T-cell (primary cell): ENCODE data around the gene CEP350. TPM values are rescaled to one million over a fixed set of nuclear protein-coding genes. Genes with fewer than 3 reads are reported as not detected.

Source experiments
- ATAC-seq, 4 experiments: fragments of 200-7000 bp in 3 of 4; fragments of 150-1000 bp in 1 of 4; cut with Tn5 transposase; replicated peaks in 1 of 4; 1 replicate in 3 of 4; 2 replicates in 1 of 4; pipeline ENCODE4 v1.10.0; 2021; ENCODE audit warnings: moderate library complexity in 3 of 4, mild to moderate bottlenecking in 2 of 4, moderate number of reproducible peaks in 1 of 4
- CTCF ChIA-PET, 2 donors: fragments of 300-600 bp; sonication (Branson Sonifier 250); formaldehyde crosslinking; loops; one replicate each; lab custom pipeline; 2022; ENCODE audit warnings: antibody characterized with exemption in 2 of 2; lab: Charles Lee
- POLR2A ChIA-PET, 2 donors: fragments of 300-600 bp; sonication (Branson Sonifier 250); formaldehyde crosslinking; loops; one replicate each; lab custom pipeline; 2022; ENCODE audit warnings: antibody characterized with exemption in 2 of 2; lab: Charles Lee
- DNase-seq, 35 experiments: peaks; one replicate each; pipeline versions ENCODE4 v3.0.0 to v3.0.0-alpha.2; 2013 to 2023
- H3K27ac ChIP-seq: one replicate; pipeline ENCODE4 v1.5.1; 2013; ENCODE audit warnings: low read length
- H3K27me3 ChIP-seq, 2 experiments: replicated peaks in 1 of 2; 1 replicate in 1 of 2; 2 replicates in 1 of 2; pipeline versions ENCODE4 v1.6.1 to v1.7.0; 2013; ENCODE audit warnings: low read length in 1 of 2, mixed read lengths in 1 of 2; ENCODE audit not compliant: control insufficient read depth in 2 of 2, insufficient read depth in 2 of 2; ENCODE audit errors: extremely low read depth in 1 of 2
- H3K36me3 ChIP-seq, 2 donors: 1 replicate in 1 of 2; 2 replicates in 1 of 2; pipeline versions ENCODE4 v1.6.1 to v1.7.0; 2013; ENCODE audit warnings: low read length in 1 of 2; ENCODE audit not compliant: control insufficient read depth in 2 of 2, insufficient read depth in 1 of 2; ENCODE audit errors: extremely low read depth in 1 of 2
- H3K4me1 ChIP-seq, 2 experiments: 1 replicate in 1 of 2; 2 replicates in 1 of 2; pipeline versions ENCODE4 v1.6.1 to v1.7.0; 2013; ENCODE audit warnings: low read length in 2 of 2, mixed read lengths in 1 of 2; ENCODE audit not compliant: insufficient read depth in 2 of 2, control insufficient read depth in 1 of 2; ENCODE audit errors: extremely low read depth in 1 of 2
- H3K4me3 ChIP-seq, 2 donors: 1 replicate in 1 of 2; 2 replicates in 1 of 2; pipeline versions ENCODE4 v1.5.1 to v1.7.0; 2013; ENCODE audit warnings: mild to moderate bottlenecking in 2 of 2, low read length in 1 of 2, moderate library complexity in 1 of 2; ENCODE audit not compliant: control insufficient read depth in 1 of 2; ENCODE audit errors: extremely low read depth in 1 of 2
- H3K9me3 ChIP-seq: 2 replicates; pipeline ENCODE4 v1.7.0; 2013
- H3K27ac Mint-ChIP-seq, 2 donors: one replicate each; pipeline ENCODE4 v1.8.0; 2020 to 2021; ENCODE audit warnings: mild to moderate bottlenecking in 2 of 2, mixed read lengths in 2 of 2
- H3K27me3 Mint-ChIP-seq, 2 donors: one replicate each; pipeline ENCODE4 v1.8.0; 2021 to 2022; ENCODE audit warnings: mixed read lengths in 2 of 2
- H3K36me3 Mint-ChIP-seq: one replicate; pipeline ENCODE4 v1.8.0; 2021; ENCODE audit warnings: mixed read lengths
- H3K4me1 Mint-ChIP-seq, 3 donors: one replicate each; pipeline ENCODE4 v1.8.0; 2020 to 2022; ENCODE audit warnings: mixed read lengths in 3 of 3, mild to moderate bottlenecking in 1 of 3
- H3K4me3 Mint-ChIP-seq, 3 donors: one replicate each; pipeline ENCODE4 v1.8.0; 2020 to 2022; ENCODE audit warnings: mild to moderate bottlenecking in 3 of 3, mixed read lengths in 3 of 3, moderate library complexity in 3 of 3
- H3K9me3 Mint-ChIP-seq, 3 donors: one replicate each; pipeline ENCODE4 v1.8.0; 2020 to 2022; ENCODE audit warnings: mixed read lengths in 3 of 3
- WGBS: methylation state at CpG from one replicate; pipeline ENCODE4 v1.1.5; 2013; ENCODE audit warnings: missing lambda C conversion rate; ENCODE audit not compliant: insufficient coverage; 5-methylcytosine and 5-hydroxymethylcytosine counted together
- total RNA-seq, 35 experiments: library from RNA in 6 of 35; stranded (reverse) in 6 of 35; fragments of 120-200 nt in 1 of 35; gene quantifications; one replicate each; pipeline versions ENCODE4 v1.2.1 to v1.2.4 and lab custom pipeline; 2013 to 2026

Gene CEP350
- total RNA-seq, 5 donors from 2014 or later (not counting 1 experiment from before 2014, with no cell fraction given), result 62.1 to 81.3 (median 72.3) TPM

DNA sequence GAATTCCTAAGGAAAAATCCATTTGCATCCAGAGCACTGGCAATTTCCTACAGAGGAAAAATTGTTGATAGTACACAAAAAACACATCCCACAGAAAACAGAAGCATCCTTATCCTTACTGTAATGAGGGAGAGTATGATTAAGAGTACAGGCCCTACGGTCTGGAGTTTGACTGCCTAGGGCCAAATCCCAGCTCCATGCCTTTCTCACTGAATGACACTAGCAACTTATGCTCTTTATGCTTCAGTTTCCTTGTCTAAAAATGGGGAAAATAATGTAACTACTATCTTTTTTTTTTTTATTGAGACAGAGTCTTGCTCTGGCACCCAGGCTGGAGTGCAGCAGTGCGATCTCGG lies 27.8 kb upstream of the CEP350 start:
- Mint-ChIP-seq H3K36me3 (peaks cover 5% of the 10 kb centered on the region), H3K27me3 (no peaks in the 10 kb centered on the region), H3K27ac (no peak overlapping the region), H3K9me3 (no peaks in the 10 kb centered on the region), H3K4me1 (no peaks in the 10 kb centered on the region), H3K4me3 (no peak overlapping the region)
- peaks cover 0 to 6% of the 10 kb centered on the region in 2 donors for H3K36me3 ChIP-seq
- 94% methylated on average over 2 of the region's 3 CpGs for WGBS
- CTCF ChIA-PET, result no interaction called here
- no peaks in the 10 kb centered on the region for H3K4me1 ChIP-seq
- H3K4me3 ChIP-seq, result no peak overlapping the region
- no peak overlapping the region for H3K27ac ChIP-seq
- H3K9me3 ChIP-seq, result no peaks in the 10 kb centered on the region
- DNase-seq (no peak), ATAC-seq (no peak)
- POLR2A ChIA-PET, result interaction anchor here in 1 of 2 donors (0.7 kb wide), 1 partner anchor 575 kb away, joined by 4 read pairs; no protein-coding TSS in a partner anchor
- H3K27me3 ChIP-seq, result no peaks in the 10 kb centered on the region

DNA sequence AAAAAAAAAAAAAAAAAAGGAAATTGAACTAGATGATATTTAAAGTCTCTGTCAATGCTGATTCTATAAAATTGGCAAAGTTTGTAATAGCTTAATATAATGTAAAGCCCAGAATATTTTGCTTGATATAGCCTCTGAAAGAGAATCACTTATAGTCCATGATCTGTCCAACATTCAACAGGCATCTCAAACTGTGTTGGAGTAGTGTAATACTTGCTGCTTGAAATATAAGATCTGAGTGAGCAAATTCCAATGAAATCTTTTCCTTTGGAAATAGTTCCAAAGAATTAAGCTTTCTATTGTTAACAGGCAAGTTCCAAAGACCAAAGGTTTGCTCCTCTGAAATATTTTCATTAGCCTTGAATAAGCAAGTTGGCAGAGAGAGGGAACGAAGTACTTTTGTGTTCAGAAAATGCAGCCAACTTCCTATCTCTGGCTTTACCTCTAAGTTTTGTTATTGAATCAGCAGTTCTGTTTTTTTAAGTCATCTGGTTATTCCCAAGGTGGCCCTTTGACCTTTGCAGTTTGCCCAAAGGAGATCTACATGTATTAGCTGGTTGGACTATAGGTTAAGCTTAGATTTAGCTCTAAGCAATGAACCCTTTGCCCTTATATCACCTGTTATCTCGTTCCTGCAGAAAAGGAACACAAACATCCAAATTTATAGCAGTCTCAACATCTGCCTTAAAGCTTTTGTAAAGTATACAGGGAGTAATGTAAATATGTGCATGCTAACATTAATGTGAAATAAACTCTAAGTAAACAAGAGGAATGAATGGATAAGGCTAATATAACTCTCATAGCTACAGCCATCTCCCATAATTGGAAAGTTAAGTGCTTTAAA lies 24.4 kb upstream of the CEP350 start:
- H3K36me3 ChIP-seq, result no peaks in the 10 kb centered on the region
- no peaks in the 10 kb centered on the region for H3K36me3 Mint-ChIP-seq

DNA sequence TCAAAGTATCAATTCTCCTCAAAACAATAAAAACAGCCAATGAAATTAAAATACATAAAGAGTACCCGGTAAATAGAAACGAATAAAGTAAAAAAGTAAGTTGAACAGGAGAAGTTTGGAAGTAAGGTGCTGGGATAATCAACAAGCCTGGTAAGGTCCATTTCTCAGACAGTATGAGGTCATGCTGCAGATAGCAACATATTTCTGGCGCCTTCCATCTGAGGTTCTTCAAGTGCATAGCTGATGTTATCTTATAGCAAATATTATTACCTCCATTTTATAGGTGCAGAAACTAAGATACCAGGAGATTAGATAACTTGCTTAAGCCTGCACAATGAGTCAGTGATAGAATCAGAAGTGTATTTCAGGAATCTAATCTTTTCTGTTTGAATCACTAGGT lies 23.7 kb upstream of the CEP350 start:
- Histone ChIP-seq H3K27me3 (no peaks in the 10 kb centered on the region), H3K4me1 (no peaks in the 10 kb centered on the region), H3K36me3 (no peaks in the 10 kb centered on the region), H3K9me3 (no peaks in the 10 kb centered on the region), H3K27ac (no peak overlapping the region), H3K4me3 (no peak overlapping the region)
- ChIA-PET CTCF (interaction anchor here in 1 of 2 donors (0.6 to 0.8 kb wide), 2 partner anchors 21 to 499 kb away, joined by 3 read pairs; no protein-coding TSS in a partner anchor), POLR2A (interaction anchor here in 1 of 2 donors (0.6 kb wide), 1 partner anchor 18 kb away, joined by 6 read pairs; no protein-coding TSS in a partner anchor)
- Mint-ChIP-seq H3K4me1 (no peaks in the 10 kb centered on the region), H3K27ac (no peak overlapping the region), H3K36me3 (no peaks in the 10 kb centered on the region), H3K9me3 (no peaks in the 10 kb centered on the region), H3K4me3 (no peak overlapping the region), H3K27me3 (peaks cover 0 to 2% of the 10 kb centered on the region in 2 donors)
- whole genome bisulfite sequencing, result no CpG with 5 or more reads among the region's 3 CpGs
- ATAC-seq (no peak), DNase-seq (no peak)

More for the DNA sequence above, 24.4 kb upstream of the CEP350 start:
- H3K27ac ChIP-seq, result no peak overlapping the region
- no peak overlapping the region for H3K27ac Mint-ChIP-seq
- no peaks in the 10 kb centered on the region for H3K9me3 ChIP-seq
- H3K4me3 Mint-ChIP-seq, result no peak overlapping the region
- ATAC-seq (no peak), DNase-seq (no peak)
- no peaks in the 10 kb centered on the region for H3K27me3 ChIP-seq
- H3K27me3 Mint-ChIP-seq, result peaks cover 0 to 2% of the 10 kb centered on the region in 2 donors
- H3K4me3 ChIP-seq, result no peak overlapping the region
- ChIA-PET POLR2A (interaction anchor here in 1 of 2 donors (0.7 kb wide), 1 partner anchor 42 kb away, joined by 6 read pairs; no protein-coding TSS in a partner anchor), CTCF (interaction anchor here (0.6 to 1.0 kb wide), 6 partner anchors 12 to 500 kb away, joined by 3 to 8 read pairs (median 4); no protein-coding TSS in a partner anchor)
- no peaks in the 10 kb centered on the region for H3K4me1 ChIP-seq
- H3K4me1 Mint-ChIP-seq, result no peaks in the 10 kb centered on the region
- H3K9me3 Mint-ChIP-seq, result no peaks in the 10 kb centered on the region
- WGBS, result no CpG with 5 or more reads among the region's 2 CpGs

DNA sequence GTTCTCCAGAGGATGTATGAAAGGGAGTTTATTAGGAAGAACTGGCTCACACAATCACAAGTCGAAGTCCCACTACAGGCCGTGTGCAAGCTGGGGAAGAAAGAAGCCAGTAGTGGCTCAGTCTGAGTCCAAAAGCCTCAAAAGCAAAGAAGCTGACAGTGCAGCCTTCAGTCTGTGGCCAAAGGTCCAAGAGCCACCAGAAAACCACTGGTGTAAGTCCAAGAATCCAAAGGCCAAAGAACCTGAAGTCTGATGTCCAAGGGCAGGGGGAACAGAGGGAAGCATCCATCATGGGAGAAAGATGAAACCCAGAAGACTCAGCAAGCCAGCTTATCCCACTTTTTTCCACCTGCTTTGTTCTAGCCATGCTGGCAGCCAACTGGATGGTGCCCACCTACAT lies 21.4 kb upstream of the CEP350 start:
- H3K27me3 Mint-ChIP-seq, result peaks cover 2 to 6% of the 10 kb centered on the region in 2 donors
- H3K9me3 Mint-ChIP-seq, result no peaks in the 10 kb centered on the region
- H3K4me3 ChIP-seq, result no peak overlapping the region
- DNase-seq, result no peak
- ChIA-PET POLR2A (no interaction called here), CTCF (no interaction called here)
- H3K4me1 ChIP-seq, result no peaks in the 10 kb centered on the region
- no peak overlapping the region for H3K27ac ChIP-seq
- no peak overlapping the region for H3K4me3 Mint-ChIP-seq
- H3K27me3 ChIP-seq, result no peaks in the 10 kb centered on the region
- 83% methylated on average over 1 of the region's 2 CpGs for WGBS
- H3K27ac Mint-ChIP-seq, result no peak overlapping the region
- H3K36me3 Mint-ChIP-seq, result no peaks in the 10 kb centered on the region
- no peaks in the 10 kb centered on the region for H3K4me1 Mint-ChIP-seq
- H3K9me3 ChIP-seq, result no peaks in the 10 kb centered on the region
- no peaks in the 10 kb centered on the region for H3K36me3 ChIP-seq
- no peak for ATAC-seq

DNA sequence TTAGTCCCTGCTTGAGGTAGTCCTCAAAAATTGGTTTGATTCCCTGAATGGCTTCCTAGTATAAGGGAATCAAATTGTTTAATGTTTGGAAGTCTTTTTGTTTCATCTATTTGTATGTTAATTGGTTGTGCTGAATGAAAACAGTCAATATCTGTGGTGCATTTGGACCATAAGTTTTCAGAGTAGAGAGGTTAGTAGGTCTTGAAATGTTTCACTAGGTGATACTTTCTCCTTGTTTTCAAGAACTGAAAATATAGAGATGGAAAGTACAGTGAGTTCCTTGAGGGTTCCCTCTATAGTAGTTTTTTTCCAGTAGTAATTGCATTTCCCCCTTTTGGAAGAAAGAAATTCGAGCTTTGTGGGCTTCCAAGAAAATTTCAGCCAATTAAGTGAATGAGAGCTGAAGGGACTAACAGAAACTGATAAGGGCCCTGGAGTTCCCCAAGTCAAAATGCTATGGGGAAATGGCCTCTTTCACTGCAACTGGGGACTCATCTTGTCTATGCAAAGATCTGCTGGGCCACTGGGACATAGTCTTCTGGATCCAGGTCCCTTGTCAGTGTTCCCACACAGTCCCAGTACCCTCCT lies 18.6 kb upstream of the CEP350 start:
- ChIA-PET CTCF (interaction anchor here in 1 of 2 donors (1.4 kb wide), 1 partner anchor 122 kb away, joined by 3 read pairs; no protein-coding TSS in a partner anchor), POLR2A (no interaction called here)
- no CpG with 5 or more reads among the region's 1 CpG for WGBS
- Histone ChIP-seq H3K9me3 (no peaks in the 10 kb centered on the region), H3K27ac (no peak overlapping the region), H3K4me3 (no peak overlapping the region), H3K4me1 (no peaks in the 10 kb centered on the region), H3K36me3 (no peaks in the 10 kb centered on the region), H3K27me3 (no peaks in the 10 kb centered on the region)
- no peak for DNase-seq
- no peak overlapping the region for H3K27ac Mint-ChIP-seq
- no peak for ATAC-seq
- peaks cover 3 to 6% of the 10 kb centered on the region in 2 donors for H3K27me3 Mint-ChIP-seq
- H3K9me3 Mint-ChIP-seq, result no peaks in the 10 kb centered on the region
- H3K4me3 Mint-ChIP-seq, result no peak overlapping the region
- no peaks in the 10 kb centered on the region for H3K36me3 Mint-ChIP-seq
- no peaks in the 10 kb centered on the region for H3K4me1 Mint-ChIP-seq

DNA sequence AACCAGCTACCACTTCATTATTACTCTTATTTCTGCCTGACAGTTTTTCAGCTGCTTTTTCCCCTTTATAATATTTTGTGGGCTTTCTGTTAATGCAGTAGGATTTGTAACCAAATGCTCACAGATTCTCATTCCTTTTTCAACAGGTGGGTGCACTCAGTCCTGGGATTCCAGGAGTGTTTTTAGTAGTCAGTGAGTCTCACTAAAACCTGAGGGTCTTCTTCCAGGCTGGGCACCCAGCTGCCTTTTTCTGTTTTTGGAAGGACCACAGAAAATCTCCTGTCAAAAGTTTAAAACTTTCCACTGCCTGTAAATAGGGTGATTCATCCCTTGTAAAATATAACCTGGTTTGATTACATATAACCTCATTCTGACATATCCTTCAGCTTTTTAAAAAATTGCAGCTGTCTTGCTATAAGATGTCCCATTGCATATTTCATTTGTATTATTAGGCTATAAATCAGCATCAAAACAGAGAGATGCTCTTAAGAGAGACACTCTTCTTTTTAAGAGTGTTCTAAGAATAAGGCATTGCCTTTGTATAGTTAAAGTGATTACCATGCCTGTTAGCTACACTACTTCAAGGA lies 16.8 kb upstream of the CEP350 start:
- H3K4me3 Mint-ChIP-seq, result no peak overlapping the region
- no peaks in the 10 kb centered on the region for H3K36me3 Mint-ChIP-seq
- DNase-seq, result no peak
- H3K4me1 ChIP-seq, result no peaks in the 10 kb centered on the region
- ATAC-seq, result no peak
- no peak overlapping the region for H3K27ac ChIP-seq
- H3K4me3 ChIP-seq, result no peak overlapping the region
- H3K27me3 ChIP-seq, result no peaks in the 10 kb centered on the region
- no peaks in the 10 kb centered on the region for H3K36me3 ChIP-seq
- no peaks in the 10 kb centered on the region for H3K9me3 Mint-ChIP-seq
- H3K4me1 Mint-ChIP-seq, result peaks cover 0 to 2% (median 0%) of the 10 kb centered on the region in 3 donors
- H3K9me3 ChIP-seq, result no peaks in the 10 kb centered on the region
- peaks cover 3 to 6% of the 10 kb centered on the region in 2 donors for H3K27me3 Mint-ChIP-seq
- ChIA-PET CTCF (no interaction called here), POLR2A (no interaction called here)
- H3K27ac Mint-ChIP-seq, result no peak overlapping the region
